ENCODE measurements around the gene PRPS1.

DNA sequence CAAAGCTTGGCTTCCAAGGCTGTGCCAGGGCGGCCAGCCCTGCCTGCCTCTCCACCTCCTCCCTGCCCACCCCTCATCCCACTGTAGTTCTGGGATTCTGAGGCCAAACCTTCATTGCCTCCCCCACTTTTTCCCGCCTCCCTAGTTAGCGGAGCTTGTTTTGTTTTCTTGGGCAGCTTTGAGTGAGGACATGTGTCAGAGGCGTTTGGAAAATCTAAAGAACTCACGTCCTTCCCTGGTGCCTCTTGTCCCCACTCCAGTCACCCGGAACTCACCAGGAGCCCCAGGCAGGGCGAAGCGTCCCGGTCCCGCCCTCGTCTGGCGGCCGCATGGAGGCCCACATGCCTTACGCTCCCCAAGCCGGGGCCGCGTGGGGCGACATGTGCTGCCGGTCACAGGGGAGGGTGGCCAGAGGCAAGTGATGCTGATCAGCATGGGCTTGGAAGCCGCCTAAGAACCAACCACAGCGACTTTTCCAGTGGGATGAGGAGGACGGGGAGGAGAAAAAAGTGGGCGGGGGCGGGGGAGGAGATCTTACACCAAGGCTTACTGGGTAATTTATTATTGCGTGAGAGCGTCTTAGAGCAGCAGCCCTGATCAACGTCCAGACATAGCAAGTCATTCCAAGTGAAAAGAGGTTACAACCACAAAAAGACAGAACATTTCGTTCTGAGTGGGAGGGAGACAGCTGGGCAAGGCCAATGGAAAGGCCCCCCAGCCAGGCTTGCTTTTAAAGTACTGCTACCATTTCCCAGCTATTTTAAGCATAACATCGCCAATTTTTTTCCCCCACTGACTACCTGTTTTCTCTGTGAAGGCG lies 48.5 kb downstream of the PRPS1 start:
- TF ChIP-seq ZNF232 (CRISPR knock-in tag; IDR thresholded peaks at IDR 0.05) (no peak), ZNF671 (CRISPR knock-in tag; IDR thresholded peaks at IDR 0.05) (no peak), JUN (CRISPR knock-in tag; IDR thresholded peaks at IDR 0.05) (no peak)
- TF ChIP-seq, protein P1, sequence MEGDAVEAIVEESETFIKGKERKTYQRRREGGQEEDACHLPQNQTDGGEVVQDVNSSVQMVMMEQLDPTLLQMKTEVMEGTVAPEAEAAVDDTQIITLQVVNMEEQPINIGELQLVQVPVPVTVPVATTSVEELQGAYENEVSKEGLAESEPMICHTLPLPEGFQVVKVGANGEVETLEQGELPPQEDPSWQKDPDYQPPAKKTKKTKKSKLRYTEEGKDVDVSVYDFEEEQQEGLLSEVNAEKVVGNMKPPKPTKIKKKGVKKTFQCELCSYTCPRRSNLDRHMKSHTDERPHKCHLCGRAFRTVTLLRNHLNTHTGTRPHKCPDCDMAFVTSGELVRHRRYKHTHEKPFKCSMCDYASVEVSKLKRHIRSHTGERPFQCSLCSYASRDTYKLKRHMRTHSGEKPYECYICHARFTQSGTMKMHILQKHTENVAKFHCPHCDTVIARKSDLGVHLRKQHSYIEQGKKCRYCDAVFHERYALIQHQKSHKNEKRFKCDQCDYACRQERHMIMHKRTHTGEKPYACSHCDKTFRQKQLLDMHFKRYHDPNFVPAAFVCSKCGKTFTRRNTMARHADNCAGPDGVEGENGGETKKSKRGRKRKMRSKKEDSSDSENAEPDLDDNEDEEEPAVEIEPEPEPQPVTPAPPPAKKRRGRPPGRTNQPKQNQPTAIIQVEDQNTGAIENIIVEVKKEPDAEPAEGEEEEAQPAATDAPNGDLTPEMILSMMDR (IDR thresholded peaks at IDR 0.05) = no peak
- TF ChIP-seq, protein P2, sequence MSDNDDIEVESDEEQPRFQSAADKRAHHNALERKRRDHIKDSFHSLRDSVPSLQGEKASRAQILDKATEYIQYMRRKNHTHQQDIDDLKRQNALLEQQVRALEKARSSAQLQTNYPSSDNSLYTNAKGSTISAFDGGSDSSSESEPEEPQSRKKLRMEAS (CRISPR knock-in tag; IDR thresholded peaks at IDR 0.05) = peak; percentile 71; the same call in 1 of the 2 replicates
- TF ChIP-seq, protein P3, sequence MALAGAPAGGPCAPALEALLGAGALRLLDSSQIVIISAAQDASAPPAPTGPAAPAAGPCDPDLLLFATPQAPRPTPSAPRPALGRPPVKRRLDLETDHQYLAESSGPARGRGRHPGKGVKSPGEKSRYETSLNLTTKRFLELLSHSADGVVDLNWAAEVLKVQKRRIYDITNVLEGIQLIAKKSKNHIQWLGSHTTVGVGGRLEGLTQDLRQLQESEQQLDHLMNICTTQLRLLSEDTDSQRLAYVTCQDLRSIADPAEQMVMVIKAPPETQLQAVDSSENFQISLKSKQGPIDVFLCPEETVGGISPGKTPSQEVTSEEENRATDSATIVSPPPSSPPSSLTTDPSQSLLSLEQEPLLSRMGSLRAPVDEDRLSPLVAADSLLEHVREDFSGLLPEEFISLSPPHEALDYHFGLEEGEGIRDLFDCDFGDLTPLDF (CRISPR knock-in tag; IDR thresholded peaks at IDR 0.05) = no peak
- TF ChIP-seq, protein P4, sequence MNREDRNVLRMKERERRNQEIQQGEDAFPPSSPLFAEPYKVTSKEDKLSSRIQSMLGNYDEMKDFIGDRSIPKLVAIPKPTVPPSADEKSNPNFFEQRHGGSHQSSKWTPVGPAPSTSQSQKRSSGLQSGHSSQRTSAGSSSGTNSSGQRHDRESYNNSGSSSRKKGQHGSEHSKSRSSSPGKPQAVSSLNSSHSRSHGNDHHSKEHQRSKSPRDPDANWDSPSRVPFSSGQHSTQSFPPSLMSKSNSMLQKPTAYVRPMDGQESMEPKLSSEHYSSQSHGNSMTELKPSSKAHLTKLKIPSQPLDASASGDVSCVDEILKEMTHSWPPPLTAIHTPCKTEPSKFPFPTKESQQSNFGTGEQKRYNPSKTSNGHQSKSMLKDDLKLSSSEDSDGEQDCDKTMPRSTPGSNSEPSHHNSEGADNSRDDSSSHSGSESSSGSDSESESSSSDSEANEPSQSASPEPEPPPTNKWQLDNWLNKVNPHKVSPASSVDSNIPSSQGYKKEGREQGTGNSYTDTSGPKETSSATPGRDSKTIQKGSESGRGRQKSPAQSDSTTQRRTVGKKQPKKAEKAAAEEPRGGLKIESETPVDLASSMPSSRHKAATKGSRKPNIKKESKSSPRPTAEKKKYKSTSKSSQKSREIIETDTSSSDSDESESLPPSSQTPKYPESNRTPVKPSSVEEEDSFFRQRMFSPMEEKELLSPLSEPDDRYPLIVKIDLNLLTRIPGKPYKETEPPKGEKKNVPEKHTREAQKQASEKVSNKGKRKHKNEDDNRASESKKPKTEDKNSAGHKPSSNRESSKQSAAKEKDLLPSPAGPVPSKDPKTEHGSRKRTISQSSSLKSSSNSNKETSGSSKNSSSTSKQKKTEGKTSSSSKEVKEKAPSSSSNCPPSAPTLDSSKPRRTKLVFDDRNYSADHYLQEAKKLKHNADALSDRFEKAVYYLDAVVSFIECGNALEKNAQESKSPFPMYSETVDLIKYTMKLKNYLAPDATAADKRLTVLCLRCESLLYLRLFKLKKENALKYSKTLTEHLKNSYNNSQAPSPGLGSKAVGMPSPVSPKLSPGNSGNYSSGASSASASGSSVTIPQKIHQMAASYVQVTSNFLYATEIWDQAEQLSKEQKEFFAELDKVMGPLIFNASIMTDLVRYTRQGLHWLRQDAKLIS (CRISPR knock-in tag; IDR thresholded peaks at IDR 0.05; ENCODE audit: borderline replicate concordance) = no peak
